Right renal cortex interstitium (tissue), 3 donors: ENCODE data around the gene UBAP1L. TPM values are rescaled to one million over a fixed set of nuclear protein-coding genes. Genes with fewer than 3 reads are reported as not detected.
"Not testable (repeated sequence)": the region's sequence is repeated elsewhere in the genome, so short reads cannot be mapped to it uniquely, and the experiment has no call there.

Source experiments
- DNase-seq, 3 donors: peaks; one replicate each; pipeline ENCODE4 v3.0.0-alpha.2; 2013; ENCODE audit warnings: low read depth in 3 of 3, low spot score in 2 of 3
- polyA plus RNA-seq, 3 donors: library from polyadenylated mRNA; unstranded; fragments of 120-200 nt; gene quantifications; one replicate each; pipeline ENCODE4 v1.2.1, GENCODE V29; 2013; ENCODE audit not compliant: insufficient read length in 3 of 3

Gene UBAP1L
- polyA plus RNA-seq, 3 donors: 2.2 to 3.1 (median 2.6) TPM

- DNase-seq: no peak
Observed at GRCh38 chr15:65050270-65050669, 64.7 kb downstream of the UBAP1L start.

DNA sequence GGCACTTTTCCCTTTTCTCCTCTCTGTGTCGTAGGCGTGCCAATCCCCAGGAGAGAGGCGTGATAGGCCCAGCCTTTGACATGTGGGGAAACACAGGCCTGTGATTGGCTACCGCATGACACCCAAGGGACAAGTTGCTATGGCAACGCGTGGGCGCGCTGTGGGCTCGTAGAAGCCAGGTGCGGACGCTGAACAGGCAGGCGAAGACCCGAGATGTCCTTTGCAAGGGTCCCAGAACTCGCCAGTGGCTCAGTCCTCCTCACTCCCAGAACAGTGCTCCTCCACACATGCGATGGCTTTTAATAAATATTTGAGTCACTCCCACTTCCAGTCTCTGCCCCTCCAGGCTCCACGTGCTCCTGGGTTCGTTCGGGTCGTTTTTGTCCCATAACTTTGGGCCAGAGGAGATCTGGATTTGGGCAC lies 65.6 kb downstream of the UBAP1L start:
- peak in 2 of 3 donors; percentile 75 to 83 for DNase-seq

- DNase-seq: no peak
Observed at GRCh38 chr15:65048241-65048640, 66.8 kb downstream of the UBAP1L start.

- no peak for DNase-seq
Observed at GRCh38 chr15:65044724-65045481, 70.1 kb downstream of the UBAP1L start, which contains the start of gene SLC51B. Gene SLC51B (plus strand): TSS chr15:65045387. CDS start chr15:65050005, 4,618 bp downstream.

- not testable (repeated sequence) for DNase-seq
Observed at GRCh38 chr15:65044218-65044617, 70.8 kb downstream of the UBAP1L start.

- no peak for DNase-seq
Observed at GRCh38 chr15:65042776-65043327, 72.1 kb downstream of the UBAP1L start.

Other genes with a start within 250 kb of the UBAP1L start
- 1 to 10 TPM; 4.4 to 4.5 (median 4.4) TPM for gene ANKDD1A, start 203.3 kb downstream of the UBAP1L start, polyA plus RNA-seq
- gene SPG21, start 125.3 kb downstream of the UBAP1L start, polyA plus RNA-seq: 100 to 1,000 TPM; 106 to 119 (median 107) TPM
- gene MTFMT, start 85.6 kb downstream of the UBAP1L start, polyA plus RNA-seq: 10 to 100 TPM; 14.9 to 15.6 (median 15.4) TPM
- gene SLC51B, start 69.8 kb downstream of the UBAP1L start, polyA plus RNA-seq: 10 to 100 TPM; 10.1 to 13.2 (median 11.8) TPM
- 1 to 10 TPM; 5.9 to 7.8 (median 6.5) TPM for gene RASL12, start 47.2 kb downstream of the UBAP1L start, polyA plus RNA-seq
- under 1 TPM; 0.06 to 0.07 (median 0.07) TPM for gene KBTBD13, start 38.5 kb downstream of the UBAP1L start, polyA plus RNA-seq
- 10 to 100 TPM; 30.1 to 34.4 (median 31.9) TPM for gene PDCD7, start 18.6 kb upstream of the UBAP1L start, polyA plus RNA-seq
- gene CLPX, start 70.1 kb upstream of the UBAP1L start, polyA plus RNA-seq: 10 to 100 TPM; 68.1 to 81.5 (median 75.1) TPM
- gene CILP, start 96.3 kb upstream of the UBAP1L start, polyA plus RNA-seq: 1 to 10 TPM; 2.8 to 3.3 (median 3.3) TPM
- gene PARP16, start 171.7 kb upstream of the UBAP1L start, polyA plus RNA-seq: 10 to 100 TPM; 15.4 to 18.5 (median 15.6) TPM
- not detected for gene RNU5A-1, start 180.9 kb upstream of the UBAP1L start, polyA plus RNA-seq
- gene RNU5B-1, start 189.5 kb upstream of the UBAP1L start, polyA plus RNA-seq: not detected